ENCODE results near the gene NFE2L3. TPM values are rescaled to one million over a fixed set of nuclear protein-coding genes. Genes with fewer than 3 reads are reported as not detected.

NFE2L3 gene
- total RNA-seq, 1 experiment from 2014 or later = 40.0 TPM

DNA sequence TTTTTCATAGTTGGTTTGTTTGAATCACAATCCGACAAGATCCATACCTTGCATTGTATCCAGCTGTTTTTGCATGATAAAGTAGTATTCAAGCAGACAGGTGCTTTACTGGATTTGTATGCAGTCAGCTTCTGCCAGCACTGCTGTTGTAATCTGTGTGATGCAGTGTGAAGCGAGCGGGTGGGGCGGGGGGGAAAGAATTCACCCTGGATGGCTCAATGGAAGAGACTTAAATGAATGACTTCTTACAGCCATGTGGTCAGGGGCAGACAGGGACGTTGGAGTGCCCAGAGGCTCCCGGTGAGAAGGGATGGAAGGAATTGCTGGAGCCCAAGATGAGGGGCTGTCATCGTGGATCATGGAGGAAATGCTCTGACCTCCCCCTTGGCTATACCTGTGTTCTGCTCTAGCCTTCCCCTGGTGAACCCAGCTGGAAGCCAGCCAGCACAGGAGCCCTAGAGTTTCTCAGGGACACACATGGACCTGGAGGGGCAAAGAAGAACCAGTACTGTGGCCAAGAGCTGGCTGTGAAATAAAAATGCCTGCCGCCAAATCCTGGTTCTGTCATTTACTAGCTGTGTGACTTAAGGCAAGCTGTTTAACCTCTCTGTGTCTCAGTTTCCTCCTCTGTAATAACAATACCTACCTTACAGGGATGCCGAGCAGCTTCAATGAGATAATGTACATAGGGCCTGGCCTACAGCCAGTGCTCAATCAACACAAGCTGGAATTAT lies 14.1 kb downstream of the NFE2L3 start:
- no peaks in the 10 kb centered on the region for H3K9me2 ChIP-seq (replicated peaks; ENCODE audit: low read length)
- no TSS peak for BruUV-seq (replicated peaks)
- H3K4me1 ChIP-seq (ENCODE audit: insufficient read depth, low read length) = peaks cover 20% of the 10 kb centered on the region
- H3K36me3 ChIP-seq (ENCODE audit: low read depth, low read length) = no peaks in the 10 kb centered on the region
- POLR2A ChIA-PET (ENCODE audit: unreplicated experiment) = interaction anchor here (0.7 kb wide), 1 partner anchor 11 kb away, joined by 26 read pairs; no protein-coding TSS in a partner anchor
- TF ChIP-seq EZH2 (IDR thresholded peaks at IDR 0.05; ENCODE audit: low read length, unreplicated experiment) (no peak), EZH2phosphoT487 (IDR thresholded peaks at IDR 0.05; ENCODE audit: borderline replicate concordance, low read length) (no peak)
- TF ChIP-seq, protein P1, sequence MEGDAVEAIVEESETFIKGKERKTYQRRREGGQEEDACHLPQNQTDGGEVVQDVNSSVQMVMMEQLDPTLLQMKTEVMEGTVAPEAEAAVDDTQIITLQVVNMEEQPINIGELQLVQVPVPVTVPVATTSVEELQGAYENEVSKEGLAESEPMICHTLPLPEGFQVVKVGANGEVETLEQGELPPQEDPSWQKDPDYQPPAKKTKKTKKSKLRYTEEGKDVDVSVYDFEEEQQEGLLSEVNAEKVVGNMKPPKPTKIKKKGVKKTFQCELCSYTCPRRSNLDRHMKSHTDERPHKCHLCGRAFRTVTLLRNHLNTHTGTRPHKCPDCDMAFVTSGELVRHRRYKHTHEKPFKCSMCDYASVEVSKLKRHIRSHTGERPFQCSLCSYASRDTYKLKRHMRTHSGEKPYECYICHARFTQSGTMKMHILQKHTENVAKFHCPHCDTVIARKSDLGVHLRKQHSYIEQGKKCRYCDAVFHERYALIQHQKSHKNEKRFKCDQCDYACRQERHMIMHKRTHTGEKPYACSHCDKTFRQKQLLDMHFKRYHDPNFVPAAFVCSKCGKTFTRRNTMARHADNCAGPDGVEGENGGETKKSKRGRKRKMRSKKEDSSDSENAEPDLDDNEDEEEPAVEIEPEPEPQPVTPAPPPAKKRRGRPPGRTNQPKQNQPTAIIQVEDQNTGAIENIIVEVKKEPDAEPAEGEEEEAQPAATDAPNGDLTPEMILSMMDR (conservative IDR thresholded peaks at IDR 0.05; ENCODE audit: low read depth, low read length) = no peak
- peak overlapping the region; percentile 24 for H3K27ac ChIP-seq (ENCODE audit: low read length)
- H3K9ac ChIP-seq (ENCODE audit: low read length) = no peak overlapping the region
- H3K4me3 ChIP-seq (ENCODE audit: low read length) = no peak overlapping the region
- no peaks in the 10 kb centered on the region for H3K9me3 ChIP-seq (ENCODE audit: low read length)
- H3K27me3 ChIP-seq (ENCODE audit: low read length) = no peaks in the 10 kb centered on the region
- peaks cover 74% of the 10 kb centered on the region for H3K79me2 ChIP-seq (ENCODE audit: low read length)
- H3K4me2 ChIP-seq (ENCODE audit: low read length) = 0 out of 2 replicates have a peak overlapping the region, but pooled peaks have one; percentile 40
- DNase-seq = no peak
- H3F3A ChIP-seq (ENCODE audit: low read length, unreplicated experiment) = no peaks in the 10 kb centered on the region
- no peak overlapping the region for H2AFZ ChIP-seq (ENCODE audit: low read length)
- intact Hi-C loops (cut with micrococcal nuclease) = no loop called here
- peaks cover 2% of the 10 kb centered on the region; the same call in 1 of the 2 replicates for H4K20me1 ChIP-seq (ENCODE audit: low read length)
- CTCF ChIA-PET = interaction anchor here (0.6 kb wide), 2 partner anchors 87 to 961 kb away, joined by 3 to 5 read pairs; no protein-coding TSS in a partner anchor
- peak; percentile 13; the same call in 1 of the 2 replicates for ATAC-seq

DNA sequence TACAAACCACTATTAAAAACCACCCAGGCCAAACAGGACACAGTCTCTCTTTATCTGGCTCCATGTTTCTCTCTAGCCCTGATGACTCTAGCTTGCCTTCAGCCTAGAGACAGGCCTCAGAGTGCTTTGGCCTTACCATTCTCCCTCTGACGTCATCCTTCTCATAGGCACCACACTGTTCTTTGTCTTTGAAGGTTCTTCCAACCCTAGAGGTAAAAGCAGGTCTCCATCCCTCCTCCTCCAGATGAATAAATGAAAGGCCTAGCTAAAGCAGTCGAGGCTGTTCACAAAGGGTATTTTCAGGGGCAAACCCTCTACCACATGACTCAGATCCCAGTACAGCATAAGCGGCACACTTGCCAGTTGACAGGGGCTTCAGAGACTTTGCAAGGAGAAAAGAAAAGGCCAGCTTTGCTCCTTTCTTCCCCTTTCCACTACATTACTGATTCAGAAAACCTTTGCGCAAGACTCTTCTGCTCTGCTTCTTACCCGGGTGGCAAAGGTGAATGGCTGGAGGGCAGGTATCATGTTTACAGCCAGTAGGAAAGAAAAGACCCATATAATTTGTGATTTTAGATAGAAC lies 14.8 kb downstream of the NFE2L3 start:
- H3K9ac ChIP-seq (ENCODE audit: low read length) = no peak overlapping the region
- peaks cover 69% of the 10 kb centered on the region for H3K79me2 ChIP-seq (ENCODE audit: low read length)
- H3K9me2 ChIP-seq (replicated peaks; ENCODE audit: low read length) = no peaks in the 10 kb centered on the region
- H3K36me3 ChIP-seq (ENCODE audit: low read depth, low read length) = no peaks in the 10 kb centered on the region
- H3F3A ChIP-seq (ENCODE audit: low read length, unreplicated experiment) = no peaks in the 10 kb centered on the region
- TF ChIP-seq EZH2 (IDR thresholded peaks at IDR 0.05; ENCODE audit: low read length, unreplicated experiment) = no peak
- TF ChIP-seq, protein P1 (conservative IDR thresholded peaks at IDR 0.05; ENCODE audit: low read depth, low read length) = no peak
- TF ChIP-seq EZH2phosphoT487 (IDR thresholded peaks at IDR 0.05; ENCODE audit: borderline replicate concordance, low read length) = no peak
- ATAC-seq = peak; percentile 37
- ChIA-PET POLR2A (ENCODE audit: unreplicated experiment) (no interaction called here), CTCF (interaction anchor here (0.5 kb wide), 1 partner anchor 15 kb away, joined by 3 read pairs; the partner anchor contains the start of gene NFE2L3)
- no peaks in the 10 kb centered on the region for H3K27me3 ChIP-seq (ENCODE audit: low read length)
- peak overlapping the region; percentile 24 for H3K27ac ChIP-seq (ENCODE audit: low read length)
- no TSS peak for BruUV-seq (replicated peaks)
- peak overlapping the region; percentile 40 for H3K4me2 ChIP-seq (ENCODE audit: low read length)
- no peak overlapping the region for H3K4me3 ChIP-seq (ENCODE audit: low read length)
- peaks cover 20% of the 10 kb centered on the region for H3K4me1 ChIP-seq (ENCODE audit: insufficient read depth, low read length)
- DNase-seq = peak; percentile 45
- H4K20me1 ChIP-seq (ENCODE audit: low read length) = peaks cover 2% of the 10 kb centered on the region; the same call in 1 of the 2 replicates
- no peaks in the 10 kb centered on the region for H3K9me3 ChIP-seq (ENCODE audit: low read length)
- no peak overlapping the region for H2AFZ ChIP-seq (ENCODE audit: low read length)
- intact Hi-C loops (cut with micrococcal nuclease) = no loop called here
